GM19455 (cell line): Measurements from ENCODE around the gene SEPTIN2.
"Not testable (repeated sequence)": the region's sequence is repeated elsewhere in the genome, so short reads cannot be mapped to it uniquely, and the experiment has no call there.

Source experiments
- ATAC-seq: cut with Tn5 transposase; IDR thresholded peaks from one replicate; pipeline ENCODE4 v1.9.1; 2021; ENCODE audit not compliant: unreplicated experiment

SEPTIN2 gene

GRCh38 chr2:241286348-241287090 is 29.2 kb upstream of the SEPTIN2 start:
- no peak for ATAC-seq

DNA sequence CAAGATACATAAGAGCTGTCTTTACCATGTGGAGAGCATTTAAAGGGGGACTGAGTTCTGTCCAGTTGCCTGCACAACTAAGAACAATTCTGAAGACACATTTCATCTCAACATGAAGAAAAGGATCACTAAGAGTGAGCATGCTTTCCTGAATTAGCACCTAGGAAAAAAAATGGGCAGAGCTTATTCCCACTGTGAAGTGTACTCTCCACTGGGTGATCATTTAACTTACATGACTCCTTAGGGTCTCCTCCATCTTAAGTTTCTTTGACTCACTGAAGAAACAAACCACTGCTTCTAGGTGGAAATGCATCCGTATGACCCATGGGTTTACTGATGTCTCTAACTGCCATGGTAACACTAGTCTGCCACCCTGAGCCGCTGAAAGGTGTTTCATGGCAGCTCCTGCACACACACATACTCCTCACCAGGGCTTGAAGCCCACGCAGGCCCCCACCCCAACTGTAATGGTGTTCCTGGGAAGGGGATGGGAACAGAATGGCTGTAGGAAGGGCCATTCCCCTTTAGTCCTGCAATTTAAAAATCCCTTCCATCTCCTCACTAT is 27.3 kb upstream of the SEPTIN2 start:
- no peak for ATAC-seq

- no peak for ATAC-seq
Observed at GRCh38 chr2:241289053-241289452, 26.7 kb upstream of the SEPTIN2 start.

GRCh38 chr2:241289597-241289996 is 26.1 kb upstream of the SEPTIN2 start:
- ATAC-seq: no peak

- ATAC-seq: no peak
Observed at GRCh38 chr2:241291153-241291552, 24.6 kb upstream of the SEPTIN2 start.

- no peak for ATAC-seq
Observed at GRCh38 chr2:241291977-241292376, 23.7 kb upstream of the SEPTIN2 start.

- ATAC-seq: not testable (repeated sequence)
Observed at GRCh38 chr2:241293378-241293797, 22.3 kb upstream of the SEPTIN2 start.

- no peak for ATAC-seq
Observed at GRCh38 chr2:241295326-241296095, 20.2 kb upstream of the SEPTIN2 start.

GRCh38 chr2:241296767-241297166 is 19.0 kb upstream of the SEPTIN2 start:
- no peak for ATAC-seq

GRCh38 chr2:241298673-241299072 is 17.1 kb upstream of the SEPTIN2 start:
- ATAC-seq: no peak

- no peak for ATAC-seq
Observed at GRCh38 chr2:241300000-241300399, 15.7 kb upstream of the SEPTIN2 start.

DNA sequence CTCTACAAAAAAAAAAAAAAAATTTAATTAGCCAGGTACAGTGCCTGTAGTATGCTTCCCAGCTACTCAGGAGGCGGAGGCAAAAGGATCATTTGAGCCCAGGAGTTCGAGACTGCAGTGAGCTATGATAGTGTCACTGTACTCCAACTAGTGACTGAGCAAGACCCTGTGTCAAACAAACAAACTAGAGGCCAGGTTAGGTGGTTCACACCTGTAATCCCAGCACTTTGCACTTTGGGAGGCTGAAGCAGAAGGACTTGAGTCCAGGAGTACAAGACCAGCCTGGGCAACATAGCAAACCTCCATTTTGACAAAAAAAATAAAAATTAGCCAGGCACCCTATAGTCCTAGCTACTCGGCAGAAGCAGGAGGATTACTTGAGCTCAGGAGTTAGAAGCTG is 13.6 kb upstream of the SEPTIN2 start:
- ATAC-seq: no peak

DNA sequence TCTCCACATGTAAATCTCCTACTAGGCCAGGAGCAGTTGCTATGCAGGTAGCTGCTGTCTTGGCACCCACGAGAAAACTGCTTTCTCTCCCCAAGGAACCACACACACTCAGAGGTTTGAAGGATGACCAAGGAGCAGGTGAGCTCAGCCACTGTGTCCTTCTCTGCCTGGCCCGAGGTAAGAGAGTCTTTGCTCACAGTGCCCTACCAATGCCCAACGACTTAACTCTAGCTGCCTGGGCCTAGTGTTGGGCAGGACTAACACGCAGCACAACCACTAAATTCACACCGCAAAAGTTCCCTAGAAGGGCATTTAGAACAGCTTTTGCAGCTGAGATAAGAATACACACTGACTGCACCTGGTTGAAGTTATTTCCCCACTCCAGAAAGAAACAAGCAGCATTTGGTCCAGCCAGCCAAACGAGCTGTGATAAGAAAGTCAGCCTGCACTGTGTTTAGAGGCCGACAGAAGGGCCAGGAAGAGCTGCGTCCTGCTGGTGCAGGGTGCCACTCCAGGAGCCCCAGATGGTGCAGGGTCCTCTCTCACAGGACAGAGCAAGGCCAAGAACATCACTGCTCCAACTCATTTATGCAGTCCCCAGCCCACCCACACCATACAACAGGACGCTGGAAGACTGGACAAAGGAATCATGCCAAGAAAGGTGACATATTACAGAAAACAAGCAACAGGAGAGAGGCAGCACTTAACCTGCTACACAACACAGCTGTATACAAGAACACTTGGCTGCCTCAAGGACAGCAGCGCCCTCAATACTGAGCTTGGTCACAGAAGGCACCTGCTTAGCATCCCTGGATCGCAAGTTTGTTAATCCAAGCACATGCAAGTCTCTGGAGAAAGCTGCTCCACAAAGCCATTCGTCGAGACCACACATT is 12.7 kb upstream of the SEPTIN2 start:
- ATAC-seq: no peak

GRCh38 chr2:241304039-241304670 is 11.6 kb upstream of the SEPTIN2 start:
- no peak for ATAC-seq

DNA sequence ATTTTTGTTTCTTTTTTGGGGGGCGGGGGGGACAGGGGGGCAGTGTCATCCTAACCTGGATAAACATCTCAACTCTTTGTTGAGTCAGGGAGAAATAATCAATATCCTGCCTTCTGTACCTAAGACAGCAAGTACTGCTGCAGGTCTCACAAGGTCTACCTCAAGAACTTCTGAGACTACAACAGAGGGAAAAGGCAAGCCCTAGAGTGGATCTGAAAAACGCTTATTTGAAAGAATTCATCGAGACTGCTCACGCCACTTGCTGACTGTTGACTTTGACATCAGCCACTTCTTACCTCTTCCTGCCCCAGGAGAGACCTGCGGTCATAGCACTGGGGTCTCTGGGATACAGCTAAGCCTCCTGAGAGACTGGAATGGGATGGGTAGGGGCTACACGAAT is 8.7 kb upstream of the SEPTIN2 start:
- no peak for ATAC-seq

DNA sequence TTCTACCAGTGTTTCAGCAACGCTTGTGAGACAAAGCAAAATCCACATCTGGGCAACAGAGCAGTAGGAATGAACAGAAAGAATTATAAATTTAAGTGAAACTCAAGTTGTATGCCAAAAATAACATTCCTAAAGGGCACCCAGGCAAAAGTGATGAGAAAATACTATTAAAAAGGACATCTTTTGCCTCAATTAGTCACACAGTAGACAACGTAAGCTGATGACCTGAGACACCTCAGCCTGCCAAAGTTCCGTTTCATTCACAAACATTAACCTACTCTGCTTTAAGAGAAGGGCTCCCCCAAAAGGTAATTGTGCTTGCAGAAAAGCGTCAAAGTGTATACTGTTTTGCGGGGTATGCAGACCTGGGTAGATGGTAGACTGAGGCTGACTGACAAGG is 7.5 kb upstream of the SEPTIN2 start:
- ATAC-seq: no peak

- ATAC-seq: no peak
Observed at GRCh38 chr2:241308832-241309500, 6.8 kb upstream of the SEPTIN2 start.

DNA sequence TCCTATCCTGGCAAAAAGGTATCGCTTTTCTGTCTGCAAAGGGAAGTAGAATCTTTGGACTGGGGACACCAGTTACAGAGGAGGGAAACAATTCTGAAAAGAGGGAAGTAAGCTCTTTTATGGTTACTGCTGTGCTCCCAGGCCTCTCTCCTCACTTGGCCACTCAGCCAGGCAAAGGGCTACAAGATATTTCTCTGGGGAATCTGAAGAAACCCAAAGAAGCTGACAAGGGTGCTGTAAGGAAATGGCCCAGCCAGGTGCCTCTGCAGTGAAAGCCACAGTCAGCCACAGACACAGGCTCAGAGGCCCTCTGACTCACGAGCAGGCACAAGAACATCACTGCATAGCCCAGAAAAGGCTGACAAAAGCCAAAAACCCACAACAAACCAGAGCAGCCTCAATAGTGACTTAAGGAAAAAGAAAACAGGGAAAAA is 6.0 kb upstream of the SEPTIN2 start:
- no peak for ATAC-seq

- no peak for ATAC-seq
Observed at GRCh38 chr2:241310917-241311566, 4.7 kb upstream of the SEPTIN2 start.

DNA sequence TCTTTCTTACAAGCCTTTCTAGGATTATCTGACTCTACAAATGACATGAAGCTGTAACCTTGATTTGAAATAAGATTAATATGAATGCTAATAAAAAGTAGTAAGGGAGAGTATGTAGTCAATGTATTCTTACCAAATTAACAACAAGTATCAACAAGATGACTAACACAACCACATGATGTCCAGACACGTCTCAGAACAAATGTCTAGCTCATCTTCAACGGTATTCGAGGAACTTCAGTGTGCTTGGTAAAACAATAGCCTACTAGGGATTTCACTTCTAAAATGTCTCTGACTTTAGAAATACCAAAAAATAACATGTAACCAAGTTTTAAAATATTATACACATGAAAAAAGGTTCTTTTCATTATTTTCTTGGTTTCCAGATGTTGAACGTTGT is 3.6 kb upstream of the SEPTIN2 start:
- no peak for ATAC-seq
